HG02588 (cell line): ENCODE results near the gene LMBR1.
A peak's percentile ranks its signal among the peaks of the same experiment; 100 is the strongest.
"Not testable (repeated sequence)": the region's sequence is repeated elsewhere in the genome, so short reads cannot be mapped to it uniquely, and the experiment has no call there.

Experiments
- ATAC-seq: cut with Tn5 transposase; IDR thresholded peaks from one replicate; pipeline ENCODE4 v1.9.1; 2021; ENCODE audit warnings: mild to moderate bottlenecking, moderate library complexity; ENCODE audit not compliant: unreplicated experiment

LMBR1 gene

DNA sequence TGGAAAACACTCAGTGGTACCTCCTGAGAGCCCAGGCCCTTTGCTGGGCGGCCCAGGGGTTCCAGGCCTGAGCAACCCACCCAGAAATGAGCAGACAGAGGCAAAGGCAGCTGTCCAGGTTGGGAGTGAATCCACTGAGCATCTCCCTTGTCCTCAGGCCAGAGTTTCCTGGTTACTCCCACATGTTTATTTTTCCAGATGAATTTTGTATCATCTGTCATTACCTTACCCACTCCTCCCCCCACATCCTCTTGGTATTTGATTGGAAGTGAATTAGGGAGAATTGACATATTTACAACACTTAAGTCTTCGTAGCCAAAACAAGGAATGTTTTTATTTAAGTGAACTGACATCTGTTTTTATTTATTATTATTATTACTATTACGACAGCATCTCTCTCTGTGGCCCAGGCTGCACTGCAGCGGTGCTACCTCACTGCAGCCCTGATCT, 13.2 kb upstream of the LMBR1 start:
- ATAC-seq, result no peak

DNA sequence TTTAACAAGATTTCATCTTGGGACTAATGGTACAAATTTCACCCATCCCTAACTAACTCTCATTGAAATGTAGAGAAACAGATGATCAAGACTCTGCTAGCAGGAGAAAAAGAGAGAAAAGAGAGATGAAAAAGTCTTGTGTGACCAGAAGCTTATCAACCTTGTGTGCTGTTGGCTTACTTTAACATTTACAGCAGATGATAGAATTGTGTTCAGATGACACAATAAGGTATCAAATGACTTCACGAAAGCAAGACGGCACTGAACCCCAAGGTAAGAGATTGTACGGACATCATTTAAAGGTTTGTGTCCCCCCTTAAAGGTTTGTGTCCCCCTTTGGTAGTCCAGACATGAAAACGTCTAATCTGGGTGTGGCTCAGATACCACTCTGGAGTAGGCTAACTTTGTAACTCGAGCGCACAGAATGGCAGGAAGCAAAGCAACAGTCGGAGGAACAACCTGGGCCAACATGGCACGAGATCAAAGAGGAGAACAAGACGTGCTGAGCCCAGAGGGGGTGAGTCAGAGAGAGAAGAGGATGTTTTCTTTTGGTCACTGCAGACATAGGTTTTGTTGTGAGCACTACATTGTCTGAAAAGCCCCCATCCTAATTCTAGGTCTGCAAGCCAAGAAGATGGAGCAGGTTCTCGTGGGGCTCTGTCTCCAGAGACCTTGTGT, 10.4 kb upstream of the LMBR1 start:
- no peak for ATAC-seq

- not testable (repeated sequence) for ATAC-seq
Observed at GRCh38 chr7:156900093-156900492, 7.1 kb upstream of the LMBR1 start.

GRCh38 chr7:156898938-156899337, 6.0 kb upstream of the LMBR1 start:
- no peak for ATAC-seq

DNA sequence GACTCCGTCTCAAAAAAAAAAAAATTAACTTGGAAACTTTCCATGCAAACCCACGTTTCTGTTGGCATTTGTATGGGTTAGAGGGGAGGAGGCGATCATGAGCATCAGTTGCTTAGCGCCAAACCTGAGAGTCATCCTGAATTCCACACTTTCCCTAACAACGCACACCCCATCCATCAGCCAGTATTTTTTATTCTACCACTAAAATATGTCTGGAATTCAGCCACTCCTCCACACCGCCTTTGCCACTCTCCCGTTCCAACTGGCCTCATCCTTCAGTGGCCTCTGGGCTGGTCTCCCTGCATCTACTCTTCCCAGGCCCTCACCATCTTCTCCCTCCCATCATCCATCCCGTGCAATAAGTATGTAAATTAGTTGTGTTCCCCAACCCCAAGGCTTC, 4.7 kb upstream of the LMBR1 start:
- no peak for ATAC-seq

- ATAC-seq, result no peak
Observed at GRCh38 chr7:156896388-156897022, 3.5 kb upstream of the LMBR1 start.

- ATAC-seq, result no peak
Observed at GRCh38 chr7:156895024-156895780, 2.2 kb upstream of the LMBR1 start.

DNA sequence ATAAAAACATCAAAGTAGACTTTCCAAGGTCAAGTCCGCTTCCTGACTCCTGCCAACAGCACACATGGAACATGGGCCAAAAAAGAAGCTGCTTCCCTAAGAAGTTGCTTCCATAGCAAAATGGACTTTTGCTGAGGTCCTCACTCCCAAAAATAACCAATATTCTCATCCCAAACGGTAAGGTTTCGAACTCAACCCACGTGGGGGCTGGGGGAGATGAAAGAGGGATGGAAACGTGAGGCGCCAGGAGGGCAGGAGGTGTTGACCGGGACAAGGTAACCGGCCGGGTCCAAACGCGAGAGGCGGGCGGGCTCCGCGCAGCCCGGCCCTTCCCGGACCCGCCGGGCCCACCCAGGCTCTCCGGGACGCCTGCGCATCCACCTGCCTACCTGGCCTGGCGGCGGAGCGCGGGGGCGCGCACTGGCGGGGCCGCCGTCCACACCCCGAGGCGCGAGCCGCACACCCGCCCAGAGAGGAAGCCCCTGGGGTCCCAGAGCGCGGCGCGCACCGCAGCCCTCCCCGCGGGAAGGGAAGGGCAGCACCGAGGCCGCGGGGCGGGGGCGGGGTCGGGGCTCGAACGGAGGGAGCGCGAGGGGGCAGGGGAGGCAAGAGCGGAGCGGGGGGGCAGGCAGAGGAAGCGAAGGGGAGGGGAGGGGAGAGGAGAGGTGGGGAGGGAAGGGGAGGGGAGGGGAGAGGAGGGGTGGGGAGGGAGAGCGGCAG, 742 bp downstream of the LMBR1 start:
- ATAC-seq, result peak; percentile 25

DNA sequence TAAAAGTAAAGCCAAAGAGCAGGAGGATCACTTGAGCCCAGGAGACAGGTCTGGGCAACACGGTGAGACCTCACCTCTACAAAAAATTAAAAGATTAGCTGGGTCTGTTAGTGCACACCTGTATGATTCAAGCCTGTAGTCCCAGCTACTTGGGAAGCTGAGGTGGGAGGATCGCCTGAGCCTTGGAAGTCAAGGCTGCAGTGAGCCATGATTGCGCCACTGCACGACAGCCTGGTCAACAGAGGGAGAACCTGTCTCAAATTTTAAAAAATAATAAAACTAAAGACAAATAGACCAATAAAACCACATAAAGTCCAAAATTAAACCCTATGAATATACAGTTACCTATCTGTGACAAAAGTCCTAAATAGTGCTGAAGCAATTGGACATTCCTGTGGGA, 3.2 kb downstream of the LMBR1 start:
- no peak for ATAC-seq

GRCh38 chr7:156889089-156889488, 3.9 kb downstream of the LMBR1 start:
- no peak for ATAC-seq

GRCh38 chr7:156886020-156886795, 6.8 kb downstream of the LMBR1 start:
- no peak for ATAC-seq

- ATAC-seq, result no peak
Observed at GRCh38 chr7:156881679-156882078, 11.3 kb downstream of the LMBR1 start.

GRCh38 chr7:156875766-156876165, 17.2 kb downstream of the LMBR1 start:
- ATAC-seq, result no peak

- ATAC-seq, result not testable (repeated sequence)
Observed at GRCh38 chr7:156868363-156868762, 24.6 kb downstream of the LMBR1 start.

DNA sequence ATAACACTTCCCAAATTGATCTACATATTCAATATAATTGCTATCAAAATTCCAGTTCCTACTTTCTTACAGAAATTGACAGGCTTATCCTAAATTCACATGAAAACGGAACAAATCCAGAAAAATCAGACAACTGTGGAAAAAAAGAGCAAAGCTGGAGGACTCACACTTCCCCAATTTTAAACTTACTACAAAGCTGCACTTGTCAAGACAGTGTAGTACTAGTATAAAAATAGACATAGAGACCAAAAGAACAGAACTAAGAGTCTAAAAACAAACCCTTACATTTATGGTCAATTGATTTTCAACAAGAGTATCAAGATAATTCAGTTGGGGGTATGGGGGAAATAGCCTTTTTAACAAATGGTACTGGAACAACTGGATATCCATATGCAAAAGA, 27.5 kb downstream of the LMBR1 start:
- no peak for ATAC-seq

DNA sequence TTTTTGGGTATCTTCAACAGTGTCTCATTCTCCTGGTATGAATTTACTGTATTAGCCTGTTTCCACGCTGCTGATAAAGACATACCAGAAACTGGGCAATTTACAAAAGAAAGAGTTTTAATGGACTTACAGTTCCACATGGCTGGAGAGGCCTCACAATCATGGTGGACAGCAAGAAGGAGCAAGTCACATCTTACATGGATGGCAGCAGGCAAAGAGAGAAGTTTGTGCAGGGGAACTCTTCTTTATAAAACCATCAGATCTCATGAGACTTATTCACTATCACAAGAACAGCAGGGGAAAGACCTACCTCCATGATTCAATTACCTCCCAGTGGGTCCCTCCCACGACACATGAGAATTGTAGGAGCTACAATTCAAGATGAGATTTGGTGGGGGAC, 31.0 kb downstream of the LMBR1 start:
- ATAC-seq, result not testable (repeated sequence)

DNA sequence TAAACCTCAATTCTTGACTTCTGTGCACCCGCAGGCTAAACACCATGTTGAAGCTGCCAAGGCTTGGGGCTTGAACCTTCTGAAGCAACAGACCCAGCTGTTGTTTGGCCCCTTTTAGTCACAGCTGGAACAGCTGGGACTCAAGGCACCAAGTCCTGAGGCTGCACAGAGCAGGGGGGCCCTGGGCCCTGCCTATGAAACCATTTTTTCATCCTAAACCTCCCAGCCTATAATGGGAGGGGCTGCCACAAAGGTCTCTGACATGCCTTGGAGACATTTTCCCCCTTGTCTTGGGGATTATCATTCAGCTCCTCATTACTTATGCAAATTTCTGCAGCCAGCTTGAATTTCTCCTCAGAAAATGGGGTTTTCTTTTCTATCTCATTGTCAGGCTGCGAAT, 31.8 kb downstream of the LMBR1 start:
- ATAC-seq, result no peak

GRCh38 chr7:156860099-156860498, 32.9 kb downstream of the LMBR1 start:
- not testable (repeated sequence) for ATAC-seq

- no peak for ATAC-seq
Observed at GRCh38 chr7:156858523-156858922, 34.5 kb downstream of the LMBR1 start.

GRCh38 chr7:156857757-156858156, 35.2 kb downstream of the LMBR1 start:
- no peak for ATAC-seq

GRCh38 chr7:156854654-156855053, 38.3 kb downstream of the LMBR1 start:
- no peak for ATAC-seq
